Naive B cell (primary cell): Measurements from ENCODE around the gene POLE4. TPM values are rescaled to one million over a fixed set of nuclear protein-coding genes. Genes with fewer than 3 reads are reported as not detected.

Source experiments
- ATAC-seq, 2 donors: fragments of 150-1000 bp; cut with Tn5 transposase; 2 replicates each; pipeline ENCODE4 v1.10.0; 2021; ENCODE audit warnings: low read depth in 2 of 2, mild to moderate bottlenecking in 2 of 2, moderate library complexity in 2 of 2
- DNase-seq: peaks from one replicate; pipeline ENCODE4 v3.0.0; 2022
- H3K27ac Mint-ChIP-seq, 6 donors: one replicate each; pipeline ENCODE4 v1.8.0; 2020 to 2022; ENCODE audit warnings: mild to moderate bottlenecking in 6 of 6, mixed read lengths in 6 of 6, moderate library complexity in 5 of 6, inconsistent platforms in 2 of 6
- H3K27me3 Mint-ChIP-seq, 3 donors: one replicate each; pipeline ENCODE4 v1.8.0; 2021 to 2022; ENCODE audit warnings: mixed read lengths in 3 of 3, mild to moderate bottlenecking in 1 of 3
- H3K36me3 Mint-ChIP-seq, 2 donors: one replicate each; pipeline ENCODE4 v1.8.0; 2020 to 2022; ENCODE audit warnings: mixed read lengths in 2 of 2, inconsistent platforms in 1 of 2, mild to moderate bottlenecking in 1 of 2
- H3K4me1 Mint-ChIP-seq, 3 donors: one replicate each; pipeline ENCODE4 v1.8.0; 2020 to 2022; ENCODE audit warnings: mixed read lengths in 3 of 3, inconsistent platforms in 1 of 3, mild to moderate bottlenecking in 1 of 3, moderate library complexity in 1 of 3
- H3K4me3 Mint-ChIP-seq, 8 donors: one replicate each; pipeline ENCODE4 v1.8.0; 2020 to 2022; ENCODE audit warnings: mild to moderate bottlenecking in 8 of 8, mixed read lengths in 8 of 8, moderate library complexity in 8 of 8, inconsistent platforms in 2 of 8
- H3K9me3 Mint-ChIP-seq, 7 donors: one replicate each; pipeline ENCODE4 v1.8.0; 2020 to 2022; ENCODE audit warnings: mixed read lengths in 7 of 7, mild to moderate bottlenecking in 5 of 7, inconsistent platforms in 2 of 7, moderate library complexity in 1 of 7
- polyA plus RNA-seq, 6 donors: library from polyadenylated mRNA; unstranded; fragments of 300-500 nt; fragmentation: Illumina TruSeq; gene quantifications; one replicate each; pipeline ENCODE4 v1.2.3, GENCODE V29; 2021; ENCODE audit warnings: low read depth in 6 of 6

POLE4 gene
- polyA plus RNA-seq, 6 donors from 2014 or later: 145 to 229 (median 186) TPM

- peaks cover 6 to 26% (median 13%) of the 10 kb centered on the region in 3 donors for H3K27me3 Mint-ChIP-seq
- no peaks in the 10 kb centered on the region for H3K4me1 Mint-ChIP-seq
- no peak for DNase-seq
- H3K27ac Mint-ChIP-seq: peak overlapping the region in 1 of 6 donors; percentile 63
- H3K9me3 Mint-ChIP-seq: peaks cover 0 to 5% (median 0%) of the 10 kb centered on the region in 7 donors
- no peak for ATAC-seq
- no peak overlapping the region for H3K4me3 Mint-ChIP-seq
- peaks cover 0 to 8% of the 10 kb centered on the region in 2 donors for H3K36me3 Mint-ChIP-seq
Measured at GRCh38 chr2:74925361-74925786, 33.1 kb upstream of the POLE4 start.

DNA sequence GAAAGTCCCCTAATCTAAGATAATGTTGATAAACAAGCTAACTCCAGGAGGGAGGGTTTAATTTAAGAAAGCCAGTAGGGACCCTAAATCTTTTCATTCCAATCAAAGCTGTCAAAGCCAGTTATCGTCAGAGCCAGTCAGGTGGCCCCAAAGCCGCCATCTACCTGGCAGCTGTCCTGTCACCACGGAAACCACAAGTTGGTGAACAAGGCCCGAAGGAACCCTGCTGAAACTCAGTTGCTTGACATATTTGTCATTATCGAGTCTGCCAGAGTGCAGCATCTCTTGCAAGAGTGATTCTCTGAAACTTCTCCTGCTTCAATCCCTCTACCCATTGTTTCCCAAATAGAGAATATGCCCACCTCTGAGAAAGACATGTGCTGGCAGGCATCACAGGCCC, 30.8 kb upstream of the POLE4 start:
- Mint-ChIP-seq H3K4me1 (no peaks in the 10 kb centered on the region), H3K36me3 (peaks cover 0 to 8% of the 10 kb centered on the region in 2 donors), H3K4me3 (no peak overlapping the region), H3K9me3 (peaks cover 0 to 5% (median 0%) of the 10 kb centered on the region in 7 donors), H3K27ac (no peak overlapping the region), H3K27me3 (peaks cover 6 to 28% (median 10%) of the 10 kb centered on the region in 3 donors)
- no peak for DNase-seq
- no peak for ATAC-seq

DNA sequence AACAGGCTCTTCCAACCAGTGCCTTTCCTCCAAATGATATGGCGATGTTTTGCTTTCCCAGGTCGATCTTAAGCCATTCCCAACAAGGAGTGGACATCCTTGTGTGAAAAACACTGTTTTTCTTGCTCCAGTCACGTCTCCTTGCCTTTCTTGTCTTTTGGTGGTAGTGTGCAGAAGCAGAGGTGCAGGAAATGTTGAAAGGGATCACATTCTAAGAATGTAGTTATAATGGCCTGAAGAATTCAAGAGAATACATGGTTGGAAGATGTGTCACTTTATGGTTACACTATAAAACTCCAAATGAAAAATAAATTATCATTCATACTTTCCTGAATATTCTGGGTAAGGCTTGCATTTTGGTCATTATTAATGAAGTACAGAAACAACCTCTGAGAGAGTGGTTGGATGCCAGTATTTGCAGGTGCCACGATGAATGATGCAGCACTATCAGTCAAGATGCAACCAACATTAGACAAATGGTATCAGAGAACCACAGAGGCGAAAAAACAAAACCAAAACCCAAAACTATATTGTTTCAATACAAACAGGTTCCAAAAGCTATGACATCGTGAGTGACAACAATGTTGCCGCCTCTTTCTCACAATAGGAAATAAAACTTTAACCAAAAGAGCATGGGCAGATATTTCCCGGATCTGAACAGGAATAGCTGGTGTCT, 27.5 kb upstream of the POLE4 start:
- Mint-ChIP-seq H3K27ac (no peak overlapping the region), H3K36me3 (peaks cover 0 to 8% of the 10 kb centered on the region in 2 donors)

GRCh38 chr2:74931940-74932339, 26.5 kb upstream of the POLE4 start:
- H3K36me3 Mint-ChIP-seq: peaks cover 0 to 8% of the 10 kb centered on the region in 2 donors
- no peak for ATAC-seq

More for the DNA sequence above, 27.5 kb upstream of the POLE4 start:
- no peak for ATAC-seq
- Mint-ChIP-seq H3K4me1 (no peaks in the 10 kb centered on the region), H3K9me3 (peaks cover 0 to 5% (median 0%) of the 10 kb centered on the region in 7 donors), H3K4me3 (no peak overlapping the region), H3K27me3 (peaks cover 6 to 49% (median 31%) of the 10 kb centered on the region in 3 donors)
- DNase-seq: no peak

DNA sequence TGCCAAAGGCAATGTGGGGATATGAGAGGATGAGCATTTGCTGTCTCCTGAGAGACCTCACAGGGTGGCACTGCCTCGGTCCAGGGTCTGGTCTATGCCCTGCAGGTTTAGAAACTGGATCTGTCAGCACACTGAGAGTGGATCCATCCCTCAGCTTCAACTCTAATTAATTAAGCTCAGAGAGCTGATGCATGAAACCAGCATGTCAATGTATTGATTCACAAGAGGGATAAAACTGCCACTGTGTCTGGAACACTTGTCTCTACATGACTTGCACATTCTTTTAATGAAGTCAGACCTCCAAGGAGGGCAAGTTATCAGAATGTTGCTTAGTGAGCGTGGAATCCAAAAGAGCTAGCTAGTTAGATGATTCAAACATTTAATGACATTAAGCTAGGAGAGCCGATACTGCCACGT, 22.5 kb upstream of the POLE4 start:
- no peak overlapping the region for H3K4me3 Mint-ChIP-seq
- ATAC-seq (no peak), DNase-seq (no peak)
- no peaks in the 10 kb centered on the region for H3K4me1 Mint-ChIP-seq
- no peaks in the 10 kb centered on the region for H3K36me3 Mint-ChIP-seq
- H3K9me3 Mint-ChIP-seq: no peaks in the 10 kb centered on the region
- no peak overlapping the region for H3K27ac Mint-ChIP-seq
- peaks cover 6 to 66% (median 45%) of the 10 kb centered on the region in 3 donors for H3K27me3 Mint-ChIP-seq

More at GRCh38 chr2:74931940-74932339, 26.5 kb upstream of the POLE4 start:
- Mint-ChIP-seq H3K27me3 (peaks cover 6 to 56% (median 37%) of the 10 kb centered on the region in 3 donors), H3K4me1 (no peaks in the 10 kb centered on the region), H3K9me3 (peaks cover 0 to 5% (median 0%) of the 10 kb centered on the region in 7 donors), H3K27ac (no peak overlapping the region), H3K4me3 (no peak overlapping the region)
- no peak for DNase-seq

GRCh38 chr2:74937221-74937880, 21.1 kb upstream of the POLE4 start:
- no peak for ATAC-seq
- Mint-ChIP-seq H3K9me3 (no peaks in the 10 kb centered on the region), H3K27ac (no peak overlapping the region), H3K27me3 (peaks cover 6 to 56% (median 38%) of the 10 kb centered on the region in 3 donors), H3K36me3 (no peaks in the 10 kb centered on the region), H3K4me1 (no peaks in the 10 kb centered on the region), H3K4me3 (no peak overlapping the region)
- no peak for DNase-seq

DNA sequence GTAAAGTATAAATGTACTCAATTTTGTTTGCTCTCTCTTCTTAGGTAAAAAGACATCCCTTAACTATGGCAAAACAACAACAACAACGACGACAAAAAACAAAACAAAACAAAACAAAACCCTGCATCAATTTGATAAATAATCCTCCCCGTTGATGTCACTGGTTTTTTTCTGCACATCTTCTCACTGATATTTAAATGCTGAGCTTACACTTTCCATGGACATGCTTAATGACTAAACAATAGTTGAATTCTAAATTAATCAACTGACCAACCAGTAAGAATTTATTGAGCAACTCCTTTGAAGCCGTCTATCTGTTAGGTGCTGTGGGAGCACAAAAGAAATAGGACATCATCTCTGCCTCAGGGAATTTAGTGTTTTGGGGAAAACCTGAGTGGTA, 20.2 kb upstream of the POLE4 start:
- Mint-ChIP-seq H3K4me3 (no peak overlapping the region), H3K4me1 (no peaks in the 10 kb centered on the region), H3K27ac (peak overlapping the region in 1 of 6 donors; percentile 34), H3K36me3 (no peaks in the 10 kb centered on the region), H3K9me3 (no peaks in the 10 kb centered on the region), H3K27me3 (peaks cover 6 to 58% (median 38%) of the 10 kb centered on the region in 3 donors)
- DNase-seq: no peak
- ATAC-seq: no peak

GRCh38 chr2:74939919-74940812, 18.3 kb upstream of the POLE4 start:
- Mint-ChIP-seq H3K4me1 (peaks cover 0 to 3% (median 3%) of the 10 kb centered on the region in 3 donors), H3K36me3 (no peaks in the 10 kb centered on the region), H3K9me3 (peaks cover 0 to 5% (median 0%) of the 10 kb centered on the region in 7 donors), H3K27ac (no peak overlapping the region), H3K27me3 (peaks cover 6 to 52% (median 26%) of the 10 kb centered on the region in 3 donors), H3K4me3 (no peak overlapping the region)
- ATAC-seq (no peak), DNase-seq (no peak)

- H3K27ac Mint-ChIP-seq: no peak overlapping the region
- peaks cover 6 to 46% (median 15%) of the 10 kb centered on the region in 3 donors for H3K27me3 Mint-ChIP-seq
- no peaks in the 10 kb centered on the region for H3K36me3 Mint-ChIP-seq
- H3K9me3 Mint-ChIP-seq: peaks cover 0 to 5% (median 0%) of the 10 kb centered on the region in 7 donors
- ATAC-seq: no peak
- no peak for DNase-seq
- H3K4me3 Mint-ChIP-seq: no peak overlapping the region
- H3K4me1 Mint-ChIP-seq: peaks cover 0 to 12% (median 8%) of the 10 kb centered on the region in 3 donors
Measured at GRCh38 chr2:74941284-74941683, 17.2 kb upstream of the POLE4 start.

GRCh38 chr2:74942263-74942662, 16.2 kb upstream of the POLE4 start:
- no peaks in the 10 kb centered on the region for H3K36me3 Mint-ChIP-seq

DNA sequence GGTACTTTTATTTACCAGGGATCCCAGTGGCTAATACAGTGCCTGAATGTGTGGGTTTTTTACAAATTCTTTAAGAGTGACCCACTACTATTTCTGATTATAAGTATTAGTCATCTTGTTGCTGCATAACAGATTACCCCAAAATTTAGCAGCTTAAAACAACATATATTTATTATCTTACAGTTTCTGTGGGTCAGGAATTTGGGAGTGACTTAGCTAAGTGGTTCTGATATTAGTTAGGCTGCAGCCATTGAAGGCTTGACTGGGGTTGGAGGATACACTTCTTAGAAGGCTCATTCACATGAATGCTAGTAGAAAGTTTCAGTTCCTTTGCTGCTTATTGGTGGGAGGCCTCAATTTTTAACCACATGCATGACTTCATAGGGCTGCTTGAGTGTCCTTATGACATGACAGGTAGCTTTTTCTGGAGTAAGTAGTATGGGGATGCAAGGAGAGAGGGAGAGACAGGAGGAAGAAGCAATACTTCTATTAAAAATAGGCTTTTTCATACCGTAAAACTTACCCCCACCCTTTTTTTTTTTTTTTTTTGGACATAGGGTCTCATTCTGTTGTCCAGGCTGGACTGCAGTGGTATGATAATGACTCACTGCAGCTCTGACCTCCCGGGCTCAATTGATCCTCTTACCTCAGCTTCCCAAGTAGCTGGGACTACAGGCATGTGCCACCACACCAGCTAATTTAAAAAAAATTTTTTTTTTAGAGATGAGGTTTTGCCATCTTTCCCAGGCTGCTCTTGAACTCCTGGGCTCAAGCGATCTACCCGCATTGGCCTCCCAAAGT, 13.3 kb upstream of the POLE4 start:
- H3K9me3 Mint-ChIP-seq: peaks cover 0 to 16% (median 5%) of the 10 kb centered on the region in 7 donors
- DNase-seq: no peak
- no peak overlapping the region for H3K4me3 Mint-ChIP-seq
- peaks cover 0 to 12% (median 0%) of the 10 kb centered on the region in 3 donors for H3K27me3 Mint-ChIP-seq
- peaks cover 0 to 17% of the 10 kb centered on the region in 2 donors for H3K36me3 Mint-ChIP-seq
- peak overlapping the region in 1 of 6 donors; percentile 1 for H3K27ac Mint-ChIP-seq
- peak; percentile 72 to 97 for ATAC-seq
- H3K4me1 Mint-ChIP-seq: peaks cover 0 to 30% (median 8%) of the 10 kb centered on the region in 3 donors

More at GRCh38 chr2:74942263-74942662, 16.2 kb upstream of the POLE4 start:
- H3K27ac Mint-ChIP-seq: no peak overlapping the region
- peaks cover 0 to 12% (median 8%) of the 10 kb centered on the region in 3 donors for H3K4me1 Mint-ChIP-seq
- DNase-seq: no peak
- H3K9me3 Mint-ChIP-seq: peaks cover 0 to 5% (median 0%) of the 10 kb centered on the region in 7 donors
- no peak for ATAC-seq
- H3K4me3 Mint-ChIP-seq: no peak overlapping the region
- H3K27me3 Mint-ChIP-seq: peaks cover 6 to 36% (median 8%) of the 10 kb centered on the region in 3 donors

DNA sequence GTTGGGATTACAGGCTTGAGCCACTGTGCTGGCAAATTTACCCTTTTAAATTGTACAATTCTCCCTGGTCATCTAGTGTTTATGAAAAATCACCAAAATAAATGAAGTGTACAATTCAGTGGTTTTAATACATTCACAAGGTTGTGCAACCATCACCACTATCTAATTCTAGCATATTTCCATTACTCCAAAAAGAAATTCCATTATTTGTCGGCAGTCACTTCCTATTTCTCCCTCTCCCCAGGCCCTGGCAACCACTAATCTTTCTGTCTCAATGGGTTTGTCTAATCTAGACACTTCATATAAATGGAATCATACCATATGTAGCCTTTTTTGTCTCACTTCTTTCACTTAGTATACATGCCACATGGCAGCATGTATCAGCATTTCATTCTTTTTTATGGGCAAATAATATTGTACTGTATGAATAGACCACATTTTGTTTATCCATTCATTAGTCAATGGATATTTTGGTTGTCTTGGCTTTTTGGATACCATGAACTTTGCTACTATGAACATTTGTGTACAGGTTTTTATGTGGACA, 12.6 kb upstream of the POLE4 start:
- DNase-seq: no peak
- peaks cover 0 to 35% (median 8%) of the 10 kb centered on the region in 3 donors for H3K4me1 Mint-ChIP-seq
- peaks cover 0 to 21% (median 10%) of the 10 kb centered on the region in 7 donors for H3K9me3 Mint-ChIP-seq
- peaks cover 0 to 19% of the 10 kb centered on the region in 2 donors for H3K36me3 Mint-ChIP-seq
- no peak overlapping the region for H3K27ac Mint-ChIP-seq
- ATAC-seq: no peak
- no peak overlapping the region for H3K4me3 Mint-ChIP-seq
- H3K27me3 Mint-ChIP-seq: peaks cover 0 to 11% (median 0%) of the 10 kb centered on the region in 3 donors
